ENCODE results near the gene NDUFAF8. TPM values are rescaled to one million over a fixed set of nuclear protein-coding genes. Genes with fewer than 3 reads are reported as not detected.
A peak's percentile ranks its signal among the peaks of the same experiment; 100 is the strongest.

NDUFAF8 gene
- total RNA-seq, 2 experiments from 2014 or later, result 34.6 to 38.6 TPM

- no peak overlapping the region for H3K4me3 Mint-ChIP-seq
- H3K27me3 ChIP-seq (ENCODE audit: control insufficient read depth in 1 of 2, insufficient read depth in 2 of 2, low read length in 2 of 2), result no peaks in the 10 kb centered on the region
- H3K4me3 ChIP-seq (ENCODE audit: low read length), result no peak overlapping the region
- no peaks in the 10 kb centered on the region for H3K9me3 Mint-ChIP-seq
- CTCF ChIA-PET, result no interaction called here
- peaks cover 7% of the 10 kb centered on the region for H3K36me3 ChIP-seq (ENCODE audit: insufficient read depth, low read length)
- TF ChIP-seq, protein P1, sequence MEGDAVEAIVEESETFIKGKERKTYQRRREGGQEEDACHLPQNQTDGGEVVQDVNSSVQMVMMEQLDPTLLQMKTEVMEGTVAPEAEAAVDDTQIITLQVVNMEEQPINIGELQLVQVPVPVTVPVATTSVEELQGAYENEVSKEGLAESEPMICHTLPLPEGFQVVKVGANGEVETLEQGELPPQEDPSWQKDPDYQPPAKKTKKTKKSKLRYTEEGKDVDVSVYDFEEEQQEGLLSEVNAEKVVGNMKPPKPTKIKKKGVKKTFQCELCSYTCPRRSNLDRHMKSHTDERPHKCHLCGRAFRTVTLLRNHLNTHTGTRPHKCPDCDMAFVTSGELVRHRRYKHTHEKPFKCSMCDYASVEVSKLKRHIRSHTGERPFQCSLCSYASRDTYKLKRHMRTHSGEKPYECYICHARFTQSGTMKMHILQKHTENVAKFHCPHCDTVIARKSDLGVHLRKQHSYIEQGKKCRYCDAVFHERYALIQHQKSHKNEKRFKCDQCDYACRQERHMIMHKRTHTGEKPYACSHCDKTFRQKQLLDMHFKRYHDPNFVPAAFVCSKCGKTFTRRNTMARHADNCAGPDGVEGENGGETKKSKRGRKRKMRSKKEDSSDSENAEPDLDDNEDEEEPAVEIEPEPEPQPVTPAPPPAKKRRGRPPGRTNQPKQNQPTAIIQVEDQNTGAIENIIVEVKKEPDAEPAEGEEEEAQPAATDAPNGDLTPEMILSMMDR (IDR thresholded peaks at IDR 0.05), result no peak
- no peak for DNase-seq
- no peak overlapping the region for H3K27ac Mint-ChIP-seq
- POLR2A ChIA-PET, result no interaction called here
- peaks cover 17% of the 10 kb centered on the region for H3K4me1 Mint-ChIP-seq (ENCODE audit: low read depth)
- intact Hi-C loops (cut with DNase I, micrococcal nuclease), result no loop called here
- H3K27ac ChIP-seq (ENCODE audit: low read depth in 1 of 2, low read length in 2 of 2), result no peak overlapping the region
- no peaks in the 10 kb centered on the region for H3K36me3 Mint-ChIP-seq (ENCODE audit: low read depth)
- no peaks in the 10 kb centered on the region for H3K9me3 ChIP-seq (ENCODE audit: control insufficient read depth in 1 of 2, insufficient read depth in 1 of 2, low read length in 2 of 2)
- H3K4me1 ChIP-seq (ENCODE audit: insufficient read depth, low read length), result peaks cover 25% of the 10 kb centered on the region
- no peak for ATAC-seq (ENCODE audit: poor library complexity)
- no peaks in the 10 kb centered on the region for H3K27me3 Mint-ChIP-seq
Observed at GRCh38 chr17:81219476-81220180, 19.5 kb upstream of the NDUFAF8 start.

GRCh38 chr17:81221371-81221841 lies 17.7 kb upstream of the NDUFAF8 start:
- no peak overlapping the region for H3K27ac Mint-ChIP-seq
- intact Hi-C loops (cut with DNase I, micrococcal nuclease), result no loop called here

GRCh38 chr17:81221842-81222619 lies 17.1 kb upstream of the NDUFAF8 start:
- Histone ChIP-seq H3K27me3 (ENCODE audit: control insufficient read depth in 1 of 2, insufficient read depth in 2 of 2, low read length in 2 of 2) (no peaks in the 10 kb centered on the region), H3K9me3 (ENCODE audit: control insufficient read depth in 1 of 2, insufficient read depth in 1 of 2, low read length in 2 of 2) (no peaks in the 10 kb centered on the region), H3K4me3 (ENCODE audit: low read length) (peak overlapping the region; percentile 65), H3K36me3 (ENCODE audit: insufficient read depth, low read length) (peaks cover 5% of the 10 kb centered on the region), H3K27ac (ENCODE audit: low read depth in 1 of 2, low read length in 2 of 2) (no peak overlapping the region), H3K4me1 (ENCODE audit: insufficient read depth, low read length) (peaks cover 25% of the 10 kb centered on the region)
- Mint-ChIP-seq H3K27ac (no peak overlapping the region), H3K4me1 (ENCODE audit: low read depth) (peaks cover 17% of the 10 kb centered on the region), H3K27me3 (no peaks in the 10 kb centered on the region), H3K36me3 (ENCODE audit: low read depth) (no peaks in the 10 kb centered on the region), H3K4me3 (peak overlapping the region; percentile 69), H3K9me3 (no peaks in the 10 kb centered on the region)
- TF ChIP-seq, protein P1 (IDR thresholded peaks at IDR 0.05), result no peak
- intact Hi-C loops (cut with DNase I, micrococcal nuclease), result loop anchor here in 1 of 2 experiments (2.0 kb wide), 3 partner anchors 73 to 187 kb away; partner anchors contain the start of genes BAIAP2 and SLC38A10
- ATAC-seq (ENCODE audit: poor library complexity) (no peak), DNase-seq (peak in 2 of 14 experiments; percentile 23 to 41)
- CTCF ChIA-PET, result no interaction called here
- POLR2A ChIA-PET, result interaction anchor here (0.7 to 1.4 kb wide), 9 partner anchors 12 to 767 kb away, joined by 3 to 42 read pairs (median 5); partner anchors contain the start of genes ACTG1, FAAP100, NDUFAF8 and TEPSIN

More at GRCh38 chr17:81221371-81221841, 17.7 kb upstream of the NDUFAF8 start:
- Histone ChIP-seq H3K27me3 (ENCODE audit: control insufficient read depth in 1 of 2, insufficient read depth in 2 of 2, low read length in 2 of 2) (no peaks in the 10 kb centered on the region), H3K9me3 (ENCODE audit: control insufficient read depth in 1 of 2, insufficient read depth in 1 of 2, low read length in 2 of 2) (no peaks in the 10 kb centered on the region), H3K4me1 (ENCODE audit: insufficient read depth, low read length) (peaks cover 25% of the 10 kb centered on the region), H3K4me3 (ENCODE audit: low read length) (no peak overlapping the region), H3K27ac (ENCODE audit: low read depth in 1 of 2, low read length in 2 of 2) (no peak overlapping the region), H3K36me3 (ENCODE audit: insufficient read depth, low read length) (peaks cover 7% of the 10 kb centered on the region)
- TF ChIP-seq, protein P1 (IDR thresholded peaks at IDR 0.05), result no peak
- ChIA-PET POLR2A (interaction anchor here (1.4 kb wide), 1 partner anchor 17 kb away, joined by 5 read pairs; the partner anchor contains the start of genes NDUFAF8 and TEPSIN), CTCF (interaction anchor here (0.7 kb wide), 1 partner anchor 141 kb away, joined by 5 read pairs; no protein-coding TSS in a partner anchor)
- peaks cover 17% of the 10 kb centered on the region for H3K4me1 Mint-ChIP-seq (ENCODE audit: low read depth)
- H3K27me3 Mint-ChIP-seq, result no peaks in the 10 kb centered on the region
- H3K36me3 Mint-ChIP-seq (ENCODE audit: low read depth), result no peaks in the 10 kb centered on the region
- ATAC-seq (ENCODE audit: poor library complexity) (no peak), DNase-seq (no peak)
- no peaks in the 10 kb centered on the region for H3K9me3 Mint-ChIP-seq
- H3K4me3 Mint-ChIP-seq, result peak overlapping the region; percentile 69

All from CD4-positive, alpha-beta T cell (primary cell).